GM12891 (cell line): ENCODE measurements around the gene SRGAP3.

Experiments used
- POLR2A ChIP-seq: IDR thresholded peaks from 2 replicates; pipeline ENCODE4 v1.6.1; 2011; ENCODE audit warnings: low read depth, low read length, control low read depth
- SPI1 ChIP-seq: IDR thresholded peaks from 2 replicates; pipeline ENCODE4 v1.6.1; 2011; ENCODE audit warnings: low read depth, low read length, control low read depth

DNA sequence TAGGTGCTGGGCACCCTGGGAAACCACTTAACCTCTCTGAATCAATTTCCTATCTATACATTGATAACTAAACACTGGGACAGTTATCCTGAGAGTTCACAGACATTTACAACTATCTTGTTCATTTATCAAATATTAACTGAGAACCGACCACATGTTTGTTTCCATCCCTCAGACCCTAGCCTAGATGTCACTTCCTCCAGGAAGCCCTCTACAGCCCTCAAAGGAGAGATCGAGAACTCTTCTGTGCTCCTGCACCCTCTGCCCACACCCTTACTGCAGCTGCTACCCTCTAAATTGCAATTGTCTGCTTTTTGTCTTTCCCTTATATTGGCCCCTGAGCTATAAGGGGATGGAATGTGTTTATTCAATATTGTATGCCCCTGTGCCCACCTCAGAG lies 46.1 kb downstream of the SRGAP3 start:
- TF ChIP-seq POLR2A, result no peak
- no peak for TF ChIP-seq SPI1
